Activated T-helper 1 cell treated with anti-CD3 and anti-CD28 coated beads, Interleukin-2, amount 50 U/mL, for 16 hours (primary cell): ENCODE results near the gene THUMPD3.
A peak's percentile ranks its signal among the peaks of the same experiment; 100 is the strongest.

Source experiments
- DNase-seq, 2 donors: peaks; one replicate each; pipeline ENCODE4 v3.0.0-alpha.2; 2020; ENCODE audit warnings: low read depth in 1 of 2, low spot score in 1 of 2

Gene THUMPD3

GRCh38 chr3:9396632-9397331, 33.9 kb downstream of the THUMPD3 start:
- DNase-seq: peak; percentile 97 to 99

GRCh38 chr3:9397332-9397905, 34.6 kb downstream of the THUMPD3 start, which contains the start of gene SETD5:
SETD5 (plus strand) TSS chr3:9397615; CDS start chr3:9428939, 31,324 bp downstream.
- DNase-seq: peak; percentile 99 to 100

- peak in 1 of 2 donors; percentile 20 for DNase-seq
Measured at GRCh38 chr3:9397906-9398699, 35.2 kb downstream of the THUMPD3 start.

GRCh38 chr3:9398700-9399336, 36.0 kb downstream of the THUMPD3 start:
- DNase-seq: no peak

GRCh38 chr3:9399337-9399703, 36.5 kb downstream of the THUMPD3 start:
- DNase-seq: no peak

- DNase-seq: no peak
Measured at GRCh38 chr3:9399746-9400145, 36.9 kb downstream of the THUMPD3 start.

GRCh38 chr3:9400616-9401015, 37.8 kb downstream of the THUMPD3 start:
- DNase-seq: no peak

- DNase-seq: no peak
Measured at GRCh38 chr3:9401986-9402385, 39.1 kb downstream of the THUMPD3 start.

GRCh38 chr3:9402410-9403228, 39.8 kb downstream of the THUMPD3 start:
- no peak for DNase-seq

GRCh38 chr3:9403463-9403862, 40.6 kb downstream of the THUMPD3 start:
- no peak for DNase-seq

- DNase-seq: no peak
Measured at GRCh38 chr3:9404680-9405079, 41.8 kb downstream of the THUMPD3 start.

- no peak for DNase-seq
Measured at GRCh38 chr3:9405756-9406155, 42.9 kb downstream of the THUMPD3 start.

GRCh38 chr3:9406856-9407626, 44.2 kb downstream of the THUMPD3 start:
- DNase-seq: no peak

GRCh38 chr3:9408061-9408460, 45.2 kb downstream of the THUMPD3 start:
- no peak for DNase-seq

GRCh38 chr3:9408546-9408945, 45.7 kb downstream of the THUMPD3 start:
- DNase-seq: no peak

GRCh38 chr3:9409981-9410854, 47.4 kb downstream of the THUMPD3 start:
- DNase-seq: no peak

GRCh38 chr3:9411302-9411701, 48.4 kb downstream of the THUMPD3 start:
- DNase-seq: no peak

GRCh38 chr3:9412293-9412692, 49.4 kb downstream of the THUMPD3 start:
- DNase-seq: no peak

- DNase-seq: no peak
Measured at GRCh38 chr3:9414826-9415225, 52.0 kb downstream of the THUMPD3 start.
